Vagina (tissue), 2 donors: ENCODE data around the gene PPP2R2B.

Source experiments
- CTCF ChIP-seq, 3 experiments: fragments of 450-650 bp in 2 of 3; fragments of 200-600 bp in 1 of 3; sonication (generic) in 1 of 3; IDR thresholded peaks; one replicate each; pipeline ENCODE4 v1.5.1; 2017 to 2019; ENCODE audit warnings: antibody characterized with exemption in 3 of 3, mild to moderate bottlenecking in 2 of 3, moderate library complexity in 2 of 3
- POLR2A ChIP-seq, 2 donors: fragments of 450-650 bp; IDR thresholded peaks; one replicate each; pipeline ENCODE4 v1.6.1; 2017; ENCODE audit warnings: antibody characterized with exemption in 2 of 2, mild to moderate bottlenecking in 2 of 2, moderate library complexity in 2 of 2
- POLR2AphosphoS5 ChIP-seq, 2 donors: sonication (generic); formaldehyde crosslinking; IDR thresholded peaks; one replicate each; pipeline ENCODE4 v1.9.0; 2017; ENCODE audit warnings: antibody characterized with exemption in 2 of 2, mild to moderate bottlenecking in 2 of 2, low read depth in 1 of 2; ENCODE audit not compliant: insufficient read depth in 1 of 2

- TF ChIP-seq CTCF (IDR thresholded peaks at IDR 0.05) (no peak), POLR2AphosphoS5 (IDR thresholded peaks at IDR 0.05; ENCODE audit: insufficient read depth in 1 of 2, low read depth in 1 of 2) (no peak), POLR2A (IDR thresholded peaks at IDR 0.05) (no peak)
Observed at GRCh38 chr5:146894753-146895521, 16.4 kb upstream of the PPP2R2B start.
